A549 (cell line): Measurements from ENCODE around the gene SFI1. TPM values are rescaled to one million over a fixed set of nuclear protein-coding genes. Genes with fewer than 3 reads are reported as not detected.
"Not testable (repeated sequence)": the region's sequence is repeated elsewhere in the genome, so short reads cannot be mapped to it uniquely, and the experiment has no call there.

Source experiments
- ATAC-seq, 2 experiments: fragments of 200-7000 bp in 1 of 2; fragments of >200 bp in 1 of 2; cut with Nextera tagmentation in 1 of 2; cut with Tn5 transposase in 1 of 2; 3 replicates each; pipeline versions ENCODE4 v1.8.0 to v1.9.1; 2018 to 2020; ENCODE audit warnings: mild to moderate bottlenecking in 1 of 2, moderate library complexity in 1 of 2
- CTCF ChIA-PET: fragments of 300-600 bp; sonication (Branson Sonifier 250); formaldehyde crosslinking; extraction: SDS; loops from one replicate; lab custom pipeline; 2021; ENCODE audit warnings: antibody characterized with exemption, inconsistent platforms; lab: Yijun Ruan, JAX
- POLR2A ChIA-PET: fragments of 350-600 bp; formaldehyde crosslinking; extraction: SDS; loops from one replicate; lab custom pipeline; 2021; ENCODE audit warnings: antibody characterized with exemption, inconsistent platforms; lab: Yijun Ruan, JAX
- DNase-seq, 2 experiments: peaks; one replicate each; pipeline versions ENCODE4 v3.0.0 to v3.0.0-alpha.2; 2011 to 2016; ENCODE audit warnings: low read depth in 1 of 2, low spot score in 1 of 2
- FAIRE-seq: peaks from 2 replicates; lab custom pipeline; 2011; peaks lifted over from hg19 to GRCh38; lab: Jason Lieb, UNC
- H3K27ac ChIP-seq, 2 experiments: fragments of >200 bp; sonication (Bioruptor Twin); formaldehyde crosslinking; 3 replicates each; pipeline ENCODE4 v1.5.1; 2016 to 2017
- H3K4me1 ChIP-seq: fragments of >200 bp; sonication (Bioruptor Twin); formaldehyde crosslinking; 3 replicates; pipeline ENCODE4 v1.6.1; 2016
- H3K4me2 ChIP-seq: fragments of >200 bp; sonication (Bioruptor Twin); formaldehyde crosslinking; 3 replicates; pipeline ENCODE4 v1.6.1; 2016
- H3K4me3 ChIP-seq: fragments of >200 bp; sonication (Bioruptor Twin); formaldehyde crosslinking; 3 replicates; pipeline ENCODE4 v1.5.1; 2016
- H3K9me3 ChIP-seq: fragments of >200 bp; sonication (Bioruptor Twin); formaldehyde crosslinking; 3 replicates; pipeline ENCODE4 v1.6.1; 2016
- CBX2 ChIP-seq: fragments of 200-600 bp; sonication (generic); IDR thresholded peaks from 2 replicates; pipeline ENCODE4 v1.6.1; 2016; ENCODE audit warnings: low read depth, mild to moderate bottlenecking, borderline replicate concordance
- CBX8 ChIP-seq: fragments of 200-600 bp; sonication (generic); IDR thresholded peaks from 2 replicates; pipeline ENCODE4 v1.6.1; 2016
- EHF ChIP-seq: fragments of 250-450 bp; sonication (Bioruptor Pico); IDR thresholded peaks from 2 replicates; pipeline ENCODE4 v1.5.0; 2020; ENCODE audit warnings: mild to moderate bottlenecking
- EP300 ChIP-seq, 2 experiments: fragments of >200 bp; sonication (Bioruptor Twin); formaldehyde crosslinking; IDR thresholded peaks; 2 replicates in 1 of 2; 3 replicates in 1 of 2; pipeline ENCODE4 v1.6.1; 2016 to 2017
- ESRRA ChIP-seq: fragments of 150-350 bp; IDR thresholded peaks from 2 replicates; pipeline ENCODE4 v1.6.1; 2014; ENCODE audit warnings: mild to moderate bottlenecking, low read length, borderline replicate concordance
- GATA3 ChIP-seq: IDR thresholded peaks from 2 replicates; pipeline ENCODE4 v1.6.1; 2012; ENCODE audit warnings: borderline replicate concordance
- HDAC2 ChIP-seq: fragments of 200-600 bp; sonication (generic); IDR thresholded peaks from 2 replicates; pipeline ENCODE4 v1.6.1; 2016
- HOXA7 ChIP-seq: fragments of 250-450 bp; sonication (Bioruptor Pico); IDR thresholded peaks from 2 replicates; pipeline ENCODE4 v1.5.0; 2020; ENCODE audit warnings: mild to moderate bottlenecking, moderate library complexity
- HOXB13 ChIP-seq: fragments of 250-450 bp; sonication (Bioruptor Pico); IDR thresholded peaks from 2 replicates; pipeline ENCODE4 v1.5.0; 2020; ENCODE audit warnings: low read depth, mild to moderate bottlenecking, moderate library complexity
- HOXB5 ChIP-seq: fragments of 250-450 bp; sonication (Bioruptor Pico); IDR thresholded peaks from 2 replicates; pipeline ENCODE4 v1.5.0; 2020; ENCODE audit warnings: mild to moderate bottlenecking, moderate library complexity
- JUNB ChIP-seq: fragments of >200 bp; sonication (Bioruptor Twin); formaldehyde crosslinking; IDR thresholded peaks from 2 replicates; pipeline ENCODE4 v1.6.1; 2016
- KDM1A ChIP-seq: fragments of 200-600 bp; sonication (generic); IDR thresholded peaks from 2 replicates; pipeline ENCODE4 v1.6.1; 2016; ENCODE audit warnings: low read depth, mild to moderate bottlenecking
- MAZ ChIP-seq: fragments of 150-350 bp; IDR thresholded peaks from 2 replicates; pipeline ENCODE4 v1.6.1; 2014; ENCODE audit warnings: antibody characterized with exemption, low read depth, low read length, borderline replicate concordance
- MYC ChIP-seq: IDR thresholded peaks from 2 replicates; pipeline ENCODE4 v1.6.1; 2012; ENCODE audit warnings: mild to moderate bottlenecking, inconsistent platforms, low read length, improper control_type of control experiment, borderline replicate concordance
- NFE2L2 ChIP-seq: fragments of 150-350 bp; conservative IDR thresholded peaks from 2 replicates; pipeline ENCODE4 v1.6.1; 2014; ENCODE audit warnings: low read length
- POLR2AphosphoS2 ChIP-seq: conservative IDR thresholded peaks from 2 replicates; pipeline ENCODE4 v1.6.1; 2012; ENCODE audit warnings: low read length, improper control_type of control experiment, inconsistent platforms
- RAD21 ChIP-seq, 2 experiments: fragments of >200 bp in 1 of 2; sonication (Bioruptor Twin) in 1 of 2; formaldehyde crosslinking in 1 of 2; IDR thresholded peaks in 1 of 2; conservative IDR thresholded peaks in 1 of 2; 2 replicates in 1 of 2; 3 replicates in 1 of 2; pipeline ENCODE4 v1.6.1; 2012 to 2018; ENCODE audit warnings: inconsistent platforms in 1 of 2
- SMC3 ChIP-seq: fragments of >200 bp; sonication (Bioruptor Twin); formaldehyde crosslinking; IDR thresholded peaks from 3 replicates; pipeline ENCODE4 v1.6.1; 2018; ENCODE audit warnings: inconsistent platforms
- SREBF2 ChIP-seq: fragments of 450-650 bp; IDR thresholded peaks from 2 replicates; pipeline ENCODE4 v1.6.1; 2014; ENCODE audit warnings: mild to moderate bottlenecking, moderate library complexity
- TFCP2L1 ChIP-seq: fragments of 250-450 bp; sonication (Bioruptor Pico); IDR thresholded peaks from 2 replicates; pipeline ENCODE4 v1.5.0; 2021; ENCODE audit warnings: mild to moderate bottlenecking
- TP53 ChIP-seq: fragments of 250-450 bp; sonication (Bioruptor Pico); IDR thresholded peaks from 2 replicates; pipeline ENCODE4 v1.5.0; 2021; ENCODE audit warnings: mild to moderate bottlenecking, moderate library complexity
- ZC3H11A ChIP-seq: fragments of 450-650 bp; IDR thresholded peaks from 2 replicates; pipeline ENCODE4 v1.6.1; 2014; ENCODE audit warnings: antibody characterized with exemption, mild to moderate bottlenecking
- ZFP36 ChIP-seq: fragments of 450-650 bp; IDR thresholded peaks from 2 replicates; pipeline ENCODE4 v1.6.1; 2014; ENCODE audit warnings: borderline replicate concordance; ENCODE audit not compliant: partially characterized antibody
- ZNF302 ChIP-seq: fragments of 250-450 bp; sonication (Bioruptor Pico); IDR thresholded peaks from 2 replicates; pipeline ENCODE4 v1.9.0; 2021; ENCODE audit warnings: inconsistent platforms, mild to moderate bottlenecking, moderate library complexity
- ZSCAN20 ChIP-seq: fragments of 250-450 bp; sonication (Bioruptor Pico); IDR thresholded peaks from 2 replicates; pipeline ENCODE4 v1.8.0; 2022; ENCODE audit warnings: mild to moderate bottlenecking, moderate library complexity
- WGBS: methylation state at CpG from one replicate; pipeline ENCODE4 v1.1.6; 2017; ENCODE audit errors: missing lambda C conversion rate; 5-methylcytosine and 5-hydroxymethylcytosine counted together
- polyA plus RNA-seq, 4 experiments: library from polyadenylated mRNA; depleted of rRNA in 3 of 4; stranded (reverse); fragments of >200 nt; fragmentation: RNase III in 1 of 4; extraction: RNeasy Plus Mini Kit Qiagen cat#74134 plus additional on column Dnase treatment in 1 of 4; gene quantifications; 2 replicates in 3 of 4; 3 replicates in 1 of 4; pipeline ENCODE4 v1.2.3, GENCODE V29; 2011 to 2017
- TF ChIP-seq, protein P1 (sequence below): fragments of >200 bp; sonication (Bioruptor Twin); formaldehyde crosslinking; IDR thresholded peaks from 2 replicates; pipeline ENCODE4 v1.6.1; 2016
- TF ChIP-seq, protein P2 (sequence below): IDR thresholded peaks from 2 replicates; pipeline ENCODE4 v1.6.1; 2012
- TF ChIP-seq, protein P3 (sequence below): fragments of 150-350 bp; IDR thresholded peaks from 2 replicates; pipeline ENCODE4 v1.6.1; 2014; ENCODE audit warnings: low read depth, mild to moderate bottlenecking, low read length
- TF ChIP-seq, protein P4 (sequence below): fragments of 250-450 bp; sonication (Bioruptor Pico); IDR thresholded peaks from 2 replicates; pipeline ENCODE4 v1.5.0; 2020; ENCODE audit warnings: low read depth, mild to moderate bottlenecking, moderate library complexity
- TF ChIP-seq, protein P5 (sequence below): fragments of >200 bp; sonication (Bioruptor Twin); formaldehyde crosslinking; IDR thresholded peaks from 3 replicates; pipeline ENCODE4 v1.6.1; 2016

The SFI1 gene
- polyA plus RNA-seq, 2 of the 4 experiments (the other 2 are of a cell fraction): 6.8 to 17.9 TPM

DNA sequence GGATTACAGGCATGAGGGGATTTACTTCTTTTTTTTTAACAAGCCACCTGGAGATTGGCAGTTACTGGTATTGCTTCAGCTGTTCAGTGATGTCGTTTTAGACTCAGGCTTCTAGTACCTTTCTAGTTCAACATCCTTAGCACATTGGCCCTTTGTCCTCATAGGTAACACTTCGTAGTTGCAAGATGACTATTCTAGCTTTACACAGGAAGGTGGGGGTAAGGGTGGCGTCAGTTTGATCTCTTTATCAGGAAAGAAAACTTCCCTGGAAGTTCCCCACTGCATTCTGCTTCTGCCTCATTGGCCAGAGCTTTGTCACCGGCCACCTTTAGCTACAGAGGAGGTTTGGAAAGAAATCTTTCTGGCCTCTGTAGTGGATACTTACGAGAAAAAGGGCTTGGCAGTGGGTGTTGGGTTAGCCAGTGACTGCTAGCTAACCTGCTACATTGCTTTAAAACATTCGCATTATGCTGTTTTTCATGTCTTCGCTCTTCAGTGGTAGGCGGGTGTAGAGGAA is 40.7 kb downstream of the SFI1 start:
- 89% methylated on average over 7 of the region's 8 CpGs for WGBS
- no peaks in the 10 kb centered on the region for H3K4me1 ChIP-seq
- H3K4me2 ChIP-seq: no peak overlapping the region
- no peak for FAIRE-seq
- no peak overlapping the region for H3K27ac ChIP-seq
- H3K4me3 ChIP-seq: no peak overlapping the region
- CTCF ChIA-PET: interaction anchor here (0.7 to 1.1 kb wide), 2 partner anchors 25 to 89 kb away, joined by 3 to 4 read pairs; no protein-coding TSS in a partner anchor
- H3K9me3 ChIP-seq: no peaks in the 10 kb centered on the region
- TF ChIP-seq HOXA7 (CRISPR knock-in tag): no peak
- TF ChIP-seq CBX2: no peak
- TF ChIP-seq JUNB: no peak
- no peak for TF ChIP-seq RAD21 (conservative IDR thresholded peaks at IDR 0.05 in 1 of 2, IDR thresholded peaks at IDR 0.05 in 1 of 2)
- no peak for TF ChIP-seq ZFP36
- no peak for TF ChIP-seq ZC3H11A
- no peak for TF ChIP-seq EP300 (IDR thresholded peaks at IDR 0.05)
- TF ChIP-seq ZNF302 (CRISPR knock-in tag): no peak
- TF ChIP-seq CBX8: no peak
- TF ChIP-seq POLR2AphosphoS2: no peak
- TF ChIP-seq, protein P1, sequence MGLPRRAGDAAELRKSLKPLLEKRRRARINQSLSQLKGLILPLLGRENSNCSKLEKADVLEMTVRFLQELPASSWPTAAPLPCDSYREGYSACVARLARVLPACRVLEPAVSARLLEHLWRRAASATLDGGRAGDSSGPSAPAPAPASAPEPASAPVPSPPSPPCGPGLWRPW: no peak
- TF ChIP-seq HDAC2: no peak
- TF ChIP-seq TFCP2L1 (CRISPR knock-in tag): no peak
- no peak for TF ChIP-seq SMC3
- TF ChIP-seq, protein P2, sequence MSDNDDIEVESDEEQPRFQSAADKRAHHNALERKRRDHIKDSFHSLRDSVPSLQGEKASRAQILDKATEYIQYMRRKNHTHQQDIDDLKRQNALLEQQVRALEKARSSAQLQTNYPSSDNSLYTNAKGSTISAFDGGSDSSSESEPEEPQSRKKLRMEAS: no peak
- TF ChIP-seq, protein P3, sequence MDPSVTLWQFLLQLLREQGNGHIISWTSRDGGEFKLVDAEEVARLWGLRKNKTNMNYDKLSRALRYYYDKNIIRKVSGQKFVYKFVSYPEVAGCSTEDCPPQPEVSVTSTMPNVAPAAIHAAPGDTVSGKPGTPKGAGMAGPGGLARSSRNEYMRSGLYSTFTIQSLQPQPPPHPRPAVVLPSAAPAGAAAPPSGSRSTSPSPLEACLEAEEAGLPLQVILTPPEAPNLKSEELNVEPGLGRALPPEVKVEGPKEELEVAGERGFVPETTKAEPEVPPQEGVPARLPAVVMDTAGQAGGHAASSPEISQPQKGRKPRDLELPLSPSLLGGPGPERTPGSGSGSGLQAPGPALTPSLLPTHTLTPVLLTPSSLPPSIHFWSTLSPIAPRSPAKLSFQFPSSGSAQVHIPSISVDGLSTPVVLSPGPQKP: no peak
- TF ChIP-seq EHF (CRISPR knock-in tag): no peak
- TF ChIP-seq MAZ: no peak
- no peak for TF ChIP-seq MYC
- no peak for ATAC-seq
- POLR2A ChIA-PET: no interaction called here
- no peak for DNase-seq

DNA sequence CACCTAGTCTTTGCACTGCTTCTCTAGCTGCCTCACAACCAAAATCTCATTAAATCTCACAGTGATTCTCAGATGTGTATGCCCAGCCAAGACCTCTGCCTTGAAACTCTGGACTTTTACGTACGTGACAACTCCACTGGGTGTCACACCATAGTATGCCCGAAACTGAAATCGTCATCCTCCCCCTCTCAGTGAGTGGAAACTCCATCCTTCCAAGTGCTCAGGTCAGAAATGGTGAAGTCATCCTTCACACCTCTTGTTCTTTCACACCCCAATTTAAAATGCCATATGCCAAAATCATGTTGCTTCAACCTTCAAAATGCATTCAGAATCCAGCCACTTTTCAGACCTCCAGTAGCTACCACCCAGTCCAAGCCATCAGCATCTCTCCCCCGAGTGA is 42.5 kb downstream of the SFI1 start:
- Histone ChIP-seq H3K4me1 (no peaks in the 10 kb centered on the region), H3K4me2 (no peak overlapping the region), H3K4me3 (no peak overlapping the region), H3K27ac (no peak overlapping the region), H3K9me3 (no peaks in the 10 kb centered on the region)
- POLR2A ChIA-PET: no interaction called here
- no peak for TF ChIP-seq ESRRA
- TF ChIP-seq MAZ: no peak
- no peak for TF ChIP-seq GATA3
- no peak for TF ChIP-seq TP53 (CRISPR knock-in tag)
- no peak for TF ChIP-seq KDM1A
- TF ChIP-seq, protein P3: no peak
- no peak for TF ChIP-seq SREBF2
- TF ChIP-seq, protein P1: no peak
- TF ChIP-seq HOXB5 (CRISPR knock-in tag): no peak
- TF ChIP-seq ZSCAN20 (CRISPR knock-in tag): no peak
- TF ChIP-seq TFCP2L1 (CRISPR knock-in tag): no peak
- TF ChIP-seq MYC: no peak
- TF ChIP-seq, protein P4, sequence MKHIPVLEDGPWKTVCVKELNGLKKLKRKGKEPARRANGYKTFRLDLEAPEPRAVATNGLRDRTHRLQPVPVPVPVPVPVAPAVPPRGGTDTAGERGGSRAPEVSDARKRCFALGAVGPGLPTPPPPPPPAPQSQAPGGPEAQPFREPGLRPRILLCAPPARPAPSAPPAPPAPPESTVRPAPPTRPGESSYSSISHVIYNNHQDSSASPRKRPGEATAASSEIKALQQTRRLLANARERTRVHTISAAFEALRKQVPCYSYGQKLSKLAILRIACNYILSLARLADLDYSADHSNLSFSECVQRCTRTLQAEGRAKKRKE: no peak
- no peak for TF ChIP-seq NFE2L2
- TF ChIP-seq JUNB: no peak
- TF ChIP-seq EHF (CRISPR knock-in tag): no peak
- TF ChIP-seq HOXB13 (CRISPR knock-in tag): no peak
- TF ChIP-seq, protein P5, sequence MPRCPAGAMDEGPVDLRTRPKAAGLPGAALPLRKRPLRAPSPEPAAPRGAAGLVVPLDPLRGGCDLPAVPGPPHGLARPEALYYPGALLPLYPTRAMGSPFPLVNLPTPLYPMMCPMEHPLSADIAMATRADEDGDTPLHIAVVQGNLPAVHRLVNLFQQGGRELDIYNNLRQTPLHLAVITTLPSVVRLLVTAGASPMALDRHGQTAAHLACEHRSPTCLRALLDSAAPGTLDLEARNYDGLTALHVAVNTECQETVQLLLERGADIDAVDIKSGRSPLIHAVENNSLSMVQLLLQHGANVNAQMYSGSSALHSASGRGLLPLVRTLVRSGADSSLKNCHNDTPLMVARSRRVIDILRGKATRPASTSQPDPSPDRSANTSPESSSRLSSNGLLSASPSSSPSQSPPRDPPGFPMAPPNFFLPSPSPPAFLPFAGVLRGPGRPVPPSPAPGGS: no peak
- TF ChIP-seq, protein P2: no peak
- TF ChIP-seq HOXA7 (CRISPR knock-in tag): no peak
- no peak for ATAC-seq
- DNase-seq: no peak
- 92% methylated on average over 5 of the region's 5 CpGs for WGBS
- FAIRE-seq: no peak
- CTCF ChIA-PET: interaction anchor here (0.6 to 1.2 kb wide), 2 partner anchors 18 to 703 kb away, joined by 3 to 5 read pairs; no protein-coding TSS in a partner anchor

DNA sequence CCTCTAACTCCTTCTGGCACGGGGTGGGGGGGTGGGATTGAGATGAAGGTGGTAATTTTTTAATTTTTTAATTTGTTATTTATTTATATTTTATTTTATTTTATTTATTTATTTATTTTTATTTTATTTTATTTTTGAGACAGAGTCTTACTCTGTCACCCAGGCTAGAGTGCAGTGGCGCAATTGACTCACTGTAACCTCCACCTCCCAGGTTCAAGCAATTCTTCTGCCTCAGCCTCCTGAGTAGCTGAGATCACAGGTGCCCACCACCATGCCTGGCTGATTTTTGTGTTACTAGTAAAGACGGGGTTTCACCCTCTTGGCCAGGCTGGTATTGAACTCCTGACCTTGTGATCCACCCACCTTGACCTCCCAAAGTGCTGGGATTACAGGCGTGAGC is 43.8 kb downstream of the SFI1 start:
- WGBS: 78% methylated on average over 4 of the region's 4 CpGs
- H3K4me2 ChIP-seq, FAIRE-seq, ATAC-seq, H3K4me3 ChIP-seq, DNase-seq, POLR2A ChIA-PET, H3K9me3 ChIP-seq, H3K27ac ChIP-seq, H3K4me1 ChIP-seq: not testable (repeated sequence)
- CTCF ChIA-PET: interaction anchor here (1.2 kb wide), 1 partner anchor 16 kb away, joined by 5 read pairs; no protein-coding TSS in a partner anchor
